H1 (cell line): Measurements from ENCODE around the gene APOL3. TPM values are rescaled to one million over a fixed set of nuclear protein-coding genes. Genes with fewer than 3 reads are reported as not detected.

Source experiments
- CTCF ChIA-PET: fragments of 300-600 bp; sonication (Branson Sonifier 250); formaldehyde crosslinking; loops from one replicate; lab custom pipeline; 2021; ENCODE audit not compliant: partially characterized antibody; lab: Charles Lee
- POLR2A ChIA-PET: fragments of 300-600 bp; sonication (Branson Sonifier 250); formaldehyde crosslinking; loops from one replicate; lab custom pipeline; 2021; ENCODE audit warnings: inconsistent platforms; ENCODE audit not compliant: partially characterized antibody; lab: Charles Lee
- DNase-seq, 2 experiments: peaks; one replicate each; pipeline versions ENCODE4 v3.0.0 to v3.0.0-alpha.2; 2010 to 2022; ENCODE audit warnings: low spot score in 2 of 2, low read depth in 1 of 2, mixed read lengths in 1 of 2
- FAIRE-seq: peaks from 2 replicates; lab custom pipeline; 2011; peaks lifted over from hg19 to GRCh38; lab: Jason Lieb, UNC
- H2AFZ ChIP-seq: 2 replicates; pipeline ENCODE4 v1.8.1; 2012; ENCODE audit warnings: low read length, inconsistent platforms
- H2AK5ac ChIP-seq: 2 replicates; pipeline ENCODE4 v1.6.1; 2013; ENCODE audit warnings: low read depth, low read length
- H2BK120ac ChIP-seq: replicated peaks from 2 replicates; pipeline ENCODE3; 2013; ENCODE audit warnings: low read depth, low read length, inconsistent platforms
- H2BK12ac ChIP-seq: 2 replicates; pipeline ENCODE4 v1.6.1; 2013; ENCODE audit warnings: low read depth, low read length
- H2BK15ac ChIP-seq: 2 replicates; pipeline ENCODE4 v1.6.1; 2013; ENCODE audit warnings: low read length
- H2BK20ac ChIP-seq: 2 replicates; pipeline ENCODE4 v1.6.1; 2013; ENCODE audit warnings: low read length
- H2BK5ac ChIP-seq: 2 replicates; pipeline ENCODE4 v1.6.1; 2013; ENCODE audit warnings: low read depth, low read length
- H3K14ac ChIP-seq: 2 replicates; pipeline ENCODE4 v1.6.1; 2013; ENCODE audit warnings: inconsistent platforms; ENCODE audit not compliant: insufficient read length
- H3K18ac ChIP-seq: 2 replicates; pipeline ENCODE4 v1.6.1; 2013; ENCODE audit warnings: low read length; ENCODE audit errors: extremely low read depth
- H3K23ac ChIP-seq: 2 replicates; pipeline ENCODE4 v1.6.1; 2013; ENCODE audit warnings: inconsistent platforms; ENCODE audit not compliant: insufficient read length
- H3K23me2 ChIP-seq: 2 replicates; pipeline ENCODE4 v1.6.1; 2013; ENCODE audit warnings: low read depth, low read length
- H3K27ac ChIP-seq: 2 replicates; pipeline ENCODE4 v1.6.1; 2011; ENCODE audit warnings: low read depth, low read length, inconsistent platforms
- H3K27me3 ChIP-seq, 4 experiments: replicated peaks in 1 of 4; 1 replicate in 1 of 4; 2 replicates in 3 of 4; pipeline versions ENCODE4 v1.6.1 to v1.8.1; 2011 to 2013; ENCODE audit warnings: low read length in 3 of 4, mild to moderate bottlenecking in 3 of 4, inconsistent platforms in 2 of 4, mixed read lengths in 2 of 4, moderate library complexity in 1 of 4; ENCODE audit not compliant: control insufficient read depth in 3 of 4, insufficient read depth in 3 of 4; ENCODE audit errors: extremely low read depth in 1 of 4
- H3K36me3 ChIP-seq, 4 experiments: 2 replicates each; pipeline versions ENCODE4 v1.6.1 to v1.8.1; 2011 to 2013; ENCODE audit warnings: mild to moderate bottlenecking in 4 of 4, low read length in 3 of 4, moderate library complexity in 2 of 4, control low read depth in 1 of 4, inconsistent platforms in 1 of 4; ENCODE audit not compliant: insufficient read depth in 4 of 4, control insufficient read depth in 2 of 4
- H3K4ac ChIP-seq: replicated peaks from 2 replicates; pipeline ENCODE3; 2013; ENCODE audit warnings: low read length, low read depth, mixed read lengths, inconsistent platforms; ENCODE audit not compliant: insufficient read length
- H3K4me1 ChIP-seq, 4 experiments: replicated peaks in 1 of 4; 1 replicate in 1 of 4; 2 replicates in 3 of 4; pipeline versions ENCODE4 v1.6.1 to v1.8.1; 2011 to 2013; ENCODE audit warnings: low read length in 3 of 4, inconsistent platforms in 2 of 4, mixed read lengths in 1 of 4; ENCODE audit not compliant: insufficient read depth in 4 of 4, control insufficient read depth in 3 of 4
- H3K4me2 ChIP-seq, 2 experiments: 2 replicates each; pipeline versions ENCODE4 v1.6.1 to v1.8.1; 2011 to 2013; ENCODE audit warnings: low read depth in 2 of 2, low read length in 2 of 2, control low read depth in 1 of 2, inconsistent platforms in 1 of 2, mild to moderate bottlenecking in 1 of 2; ENCODE audit not compliant: insufficient read depth in 1 of 2
- H3K4me3 ChIP-seq, 4 experiments: fragments of 200-600, 300-600 bp in 1 of 4; sonication (generic), shearing (Covaris generic), sonication (Bioruptor Twin) in 1 of 4; 2 replicates each; pipeline versions ENCODE4 v1.5.1 to v1.8.1; 2011 to 2016; ENCODE audit warnings: low read length in 4 of 4, low read depth in 3 of 4, control low read depth in 2 of 4, inconsistent platforms in 2 of 4, mild to moderate bottlenecking in 2 of 4, mixed read lengths in 1 of 4, moderate library complexity in 1 of 4; ENCODE audit not compliant: insufficient read depth in 2 of 4; ENCODE audit errors: extremely low read depth in 1 of 4
- H3K56ac ChIP-seq: replicated peaks from 2 replicates; pipeline ENCODE3; 2013; ENCODE audit warnings: low read depth, mild to moderate bottlenecking, mixed read lengths, low read length, inconsistent platforms; ENCODE audit not compliant: insufficient read length
- H3K79me1 ChIP-seq: 2 replicates; pipeline ENCODE4 v1.6.1; 2013; ENCODE audit warnings: low read depth, low read length, control low read depth
- H3K79me2 ChIP-seq, 2 experiments: 2 replicates each; pipeline versions ENCODE4 v1.6.1 to v1.8.1; 2012 to 2013; ENCODE audit warnings: low read length in 2 of 2, mild to moderate bottlenecking in 2 of 2, inconsistent platforms in 1 of 2; ENCODE audit not compliant: insufficient read depth in 2 of 2, control insufficient read depth in 1 of 2
- H3K9ac ChIP-seq, 4 experiments: replicated peaks in 1 of 4; 1 replicate in 1 of 4; 2 replicates in 3 of 4; pipeline versions ENCODE4 v1.6.1 to v1.8.1; 2011 to 2013; ENCODE audit warnings: low read depth in 3 of 4, low read length in 3 of 4, control low read depth in 2 of 4, mild to moderate bottlenecking in 2 of 4, moderate library complexity in 2 of 4, inconsistent platforms in 1 of 4; ENCODE audit errors: extremely low read depth in 1 of 4
- H3K9me3 ChIP-seq, 2 experiments: 2 replicates each; pipeline versions ENCODE4 v1.6.1 to v1.8.1; 2012 to 2013; ENCODE audit warnings: mild to moderate bottlenecking in 2 of 2, moderate library complexity in 2 of 2, control low read depth in 1 of 2, inconsistent platforms in 1 of 2, low read depth in 1 of 2, low read length in 1 of 2, mixed read lengths in 1 of 2; ENCODE audit not compliant: insufficient read depth in 2 of 2
- H4K20me1 ChIP-seq, 2 experiments: replicated peaks in 1 of 2; 2 replicates each; pipeline versions ENCODE3 to v1.8.1; 2011 to 2013; ENCODE audit warnings: inconsistent platforms in 2 of 2, low read length in 2 of 2, mild to moderate bottlenecking in 1 of 2; ENCODE audit not compliant: insufficient read depth in 2 of 2, control insufficient read depth in 1 of 2
- H4K5ac ChIP-seq: 2 replicates; pipeline ENCODE4 v1.6.1; 2013; ENCODE audit warnings: low read length, low read depth, mixed read lengths, inconsistent platforms; ENCODE audit not compliant: insufficient read length
- H4K8ac ChIP-seq: 2 replicates; pipeline ENCODE4 v1.8.0; 2013; ENCODE audit warnings: mild to moderate bottlenecking, moderate library complexity, low read length, inconsistent platforms; ENCODE audit not compliant: insufficient read depth; ENCODE audit errors: extremely low read depth
- H4K91ac ChIP-seq: replicated peaks from 2 replicates; pipeline ENCODE3; 2013; ENCODE audit warnings: low read length, mixed read lengths, inconsistent platforms; ENCODE audit not compliant: insufficient read length
- ASH2L ChIP-seq: fragments of 200-600, 300-600 bp; sonication (generic); IDR thresholded peaks from one replicate; pipeline ENCODE4 v1.7.1; 2017; ENCODE audit warnings: low read length
- BACH1 ChIP-seq: IDR thresholded peaks from 2 replicates; pipeline ENCODE4 v1.6.1; 2012; ENCODE audit warnings: low read length, improper control_type of control experiment
- GTF2F1 ChIP-seq: IDR thresholded peaks from 2 replicates; pipeline ENCODE4 v1.6.1; 2012; ENCODE audit warnings: low read depth, low read length, improper control_type of control experiment, borderline replicate concordance
- JUND ChIP-seq: IDR thresholded peaks from 2 replicates; pipeline ENCODE4 v1.6.1; 2011; ENCODE audit warnings: mild to moderate bottlenecking, improper control_type of control experiment, low read length
- KDM5A ChIP-seq: fragments of 200-600 bp; IDR thresholded peaks from 2 replicates; pipeline ENCODE4 v1.7.1; 2012; ENCODE audit warnings: mild to moderate bottlenecking, low read length, inconsistent platforms, mixed read lengths
- POLR2AphosphoS5 ChIP-seq: IDR thresholded peaks from 2 replicates; pipeline ENCODE4 v1.6.1; 2011; ENCODE audit warnings: low read depth, low read length
- POU5F1 ChIP-seq: IDR thresholded peaks from 2 replicates; pipeline ENCODE4 v1.6.1; 2011; ENCODE audit warnings: low read depth, mild to moderate bottlenecking, low read length, moderate library complexity
- RNF2 ChIP-seq: fragments of 200-900, 300-1000 bp; sonication (generic); IDR thresholded peaks from 2 replicates; pipeline ENCODE4 v1.7.1; 2016; ENCODE audit warnings: borderline replicate concordance, low read depth, mild to moderate bottlenecking, antibody characterized with exemption, low read length; ENCODE audit not compliant: poor library complexity, severe bottlenecking; ENCODE audit errors: missing control alignments
- RXRA ChIP-seq: IDR thresholded peaks from 2 replicates; pipeline ENCODE4 v1.6.1; 2011; ENCODE audit warnings: low read depth, mild to moderate bottlenecking, low read length, moderate library complexity; ENCODE audit not compliant: insufficient read depth
- SAP30 ChIP-seq: fragments of 300-600 bp; sonication (generic); IDR thresholded peaks from 2 replicates; pipeline ENCODE4 v1.7.1; 2012; ENCODE audit warnings: low read length, moderate library complexity, mild to moderate bottlenecking, inconsistent platforms; ENCODE audit not compliant: insufficient read depth, insufficient replicate concordance
- SRF ChIP-seq: IDR thresholded peaks from 2 replicates; pipeline ENCODE4 v1.6.1; 2011; ENCODE audit warnings: mild to moderate bottlenecking, low read depth, low read length, moderate library complexity
- SUZ12 ChIP-seq: fragments of 200-600 bp; sonication (generic); IDR thresholded peaks from 2 replicates; pipeline ENCODE4 v1.6.1; 2012; ENCODE audit warnings: mild to moderate bottlenecking, inconsistent platforms, low read length, moderate library complexity, mixed read lengths
- TAF7 ChIP-seq: optimal IDR thresholded peaks from 2 replicates; pipeline ENCODE3; 2011; ENCODE audit warnings: low read depth, mild to moderate bottlenecking, inconsistent platforms, low read length, moderate library complexity, borderline replicate concordance
- WGBS, 2 experiments: shearing (Covaris generic) in 1 of 2; methylation state at CpG; one replicate each; pipeline versions ENCODE4 v1.1.6 to v1.1.7; 2013 to 2015; ENCODE audit warnings: low lambda C conversion rate in 2 of 2, mixed read lengths in 2 of 2, inconsistent platforms in 1 of 2, low coverage in 1 of 2, missing lambda C conversion rate in 1 of 2; ENCODE audit not compliant: insufficient replicate concordance in 2 of 2, insufficient coverage in 1 of 2, insufficient read length in 1 of 2; ENCODE audit errors: extremely low coverage in 1 of 2, missing lambda C conversion rate in 1 of 2; 5-methylcytosine and 5-hydroxymethylcytosine counted together
- polyA plus RNA-seq, 7 experiments: library from polyadenylated mRNA; depleted of rRNA in 3 of 7; stranded (reverse) in 5 of 7; unstranded in 2 of 7; fragments of >200 nt in 5 of 7; fragments of 200-250 nt in 2 of 7; gene quantifications; 1 replicate in 5 of 7; 2 replicates in 1 of 7; 4 replicates in 1 of 7; pipeline versions ENCODE4 v1.2.1 to v1.2.3, GENCODE V29; 2011 to 2013; ENCODE audit warnings: missing spikeins in 2 of 7, mixed read lengths in 2 of 7
- total RNA-seq: library from RNA; stranded (reverse); fragmentation: NEBNext Ultra II Directional; extraction: Animal tissue kit (Norgen Biotek cat#: 25700); gene quantifications from 2 replicates; pipeline ENCODE4 v1.2.1, GENCODE V29; 2021
- TF ChIP-seq, protein P1 (sequence below): IDR thresholded peaks from 2 replicates; pipeline ENCODE4 v1.6.1; 2011; ENCODE audit warnings: low read depth, mild to moderate bottlenecking, low read length; ENCODE audit not compliant: insufficient read depth

APOL3 gene
- total and polyA plus RNA-seq, 2 of the 8 experiments (the other 6 are each of a cell fraction or from before 2014, with no cell fraction given) = 0.12 TPM; not detected in 1

DNA sequence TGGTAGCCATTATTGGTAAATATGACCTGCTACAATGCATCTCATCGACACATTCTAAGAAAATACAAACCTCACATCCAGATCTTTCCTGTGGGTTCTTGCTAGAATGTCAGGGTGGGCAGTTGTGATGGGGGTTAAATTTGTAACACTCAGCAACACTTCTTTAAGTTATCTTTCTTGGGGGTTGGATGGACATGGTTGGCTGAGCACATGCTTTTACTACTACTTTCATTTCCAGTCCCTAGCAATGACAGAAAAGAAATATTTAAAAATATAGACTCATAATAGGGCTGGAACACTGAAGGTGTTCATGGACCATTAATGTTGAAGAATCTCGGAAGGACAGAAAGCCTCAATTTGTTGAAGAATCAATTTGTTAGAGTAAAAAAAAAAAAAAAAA lies 57.6 kb downstream of the APOL3 start:
- Histone ChIP-seq H3K79me2 (no peaks in the 10 kb centered on the region), H3K23me2 (no peaks in the 10 kb centered on the region), H3K9ac (no peak overlapping the region), H3K9me3 (peaks cover 0 to 3% of the 10 kb centered on the region in 2 experiments; a peak in 1 of 4 replicates), H4K20me1 (no peaks in the 10 kb centered on the region), H4K91ac (no peak overlapping the region), H2BK120ac (no peak overlapping the region), H3K36me3 (no peaks in the 10 kb centered on the region), H3K14ac (no peak overlapping the region), H3K56ac (no peak overlapping the region), H2AFZ (no peak overlapping the region), H3K4me2 (no peak overlapping the region), H3K23ac (no peak overlapping the region), H2BK12ac (no peak overlapping the region), H2BK20ac (no peak overlapping the region), H3K4ac (no peak overlapping the region), H4K8ac (no peak overlapping the region), H2AK5ac (no peak overlapping the region), H4K5ac (no peak overlapping the region), H3K79me1 (no peaks in the 10 kb centered on the region), H3K4me3 (no peak overlapping the region), H3K4me1 (no peaks in the 10 kb centered on the region), H2BK5ac (no peak overlapping the region), H3K18ac (no peak overlapping the region), H2BK15ac (no peak overlapping the region), H3K27me3 (no peaks in the 10 kb centered on the region), H3K27ac (no peak overlapping the region)
- DNase-seq (no peak), FAIRE-seq (no peak)
- ChIA-PET CTCF (interaction anchor here (0.6 to 3.9 kb wide), 7 partner anchors 11 to 482 kb away, joined by 3 to 20 read pairs (median 3); no protein-coding TSS in a partner anchor), POLR2A (no interaction called here)
- WGBS, 2 experiments = 91% methylated on average over 2 of the region's 2 CpGs; no CpG with 5 or more reads in 1 of the 2 experiments
- no peak for TF ChIP-seq GTF2F1
- TF ChIP-seq RNF2 = no peak
- TF ChIP-seq SUZ12 = no peak
- no peak for TF ChIP-seq POU5F1
- TF ChIP-seq JUND = no peak
- TF ChIP-seq, protein P1, sequence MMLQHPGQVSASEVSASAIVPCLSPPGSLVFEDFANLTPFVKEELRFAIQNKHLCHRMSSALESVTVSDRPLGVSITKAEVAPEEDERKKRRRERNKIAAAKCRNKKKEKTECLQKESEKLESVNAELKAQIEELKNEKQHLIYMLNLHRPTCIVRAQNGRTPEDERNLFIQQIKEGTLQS = no peak
- TF ChIP-seq KDM5A = no peak
- no peak for TF ChIP-seq ASH2L
- TF ChIP-seq BACH1 = no peak
- TF ChIP-seq SRF = no peak
- TF ChIP-seq POLR2AphosphoS5 = no peak
- TF ChIP-seq TAF7 = no peak
- TF ChIP-seq RXRA = no peak
- no peak for TF ChIP-seq SAP30
